ENCODE measurements around the gene ST6GAL1. TPM values are rescaled to one million over a fixed set of nuclear protein-coding genes. Genes with fewer than 3 reads are reported as not detected.

ST6GAL1 gene
- polyA plus RNA-seq, 1 of the 3 experiments (the other 2 are of a cell fraction), result 3.9 TPM

- H3K27ac ChIP-seq (ENCODE audit: low read depth in 2 of 2, low read length in 1 of 2), result no peak overlapping the region
- ChIA-PET POLR2A (no interaction called here), CTCF (interaction anchor here (0.7 to 1.6 kb wide), 7 partner anchors 12 to 196 kb away, joined by 3 to 4 read pairs (median 3); no protein-coding TSS in a partner anchor)
- no peak overlapping the region for H3K4me3 ChIP-seq (ENCODE audit: low read depth in 2 of 2, low read length in 1 of 2)
- H3K9ac ChIP-seq, result no peak overlapping the region
- peaks cover 0 to 13% of the 10 kb centered on the region in 2 experiments; a peak in 1 of 4 replicates for H3K4me1 ChIP-seq (ENCODE audit: control insufficient read depth in 1 of 2, insufficient read depth in 2 of 2, low read depth in 1 of 2, low read length in 1 of 2)
- TF ChIP-seq RAD21 (IDR thresholded peaks at IDR 0.05; ENCODE audit: low read length) (peak; percentile 24; the same call in 1 of the 2 replicates), CHD2 (IDR thresholded peaks at IDR 0.05; ENCODE audit: low read length, partially characterized antibody) (no peak), CTCF (IDR thresholded peaks at IDR 0.05) (peak; percentile 43), JUND (IDR thresholded peaks at IDR 0.05) (no peak)
- no peaks in the 10 kb centered on the region for H3K27me3 ChIP-seq (ENCODE audit: insufficient read depth)
- no peak overlapping the region for H2AFZ ChIP-seq (ENCODE audit: low read depth)
- no peaks in the 10 kb centered on the region for H3K9me3 ChIP-seq
- H3K36me3 ChIP-seq (replicated peaks in 1 of 2; ENCODE audit: control insufficient read depth in 1 of 2, insufficient read depth in 2 of 2, low read length in 1 of 2), result no peaks in the 10 kb centered on the region
- WGBS (ENCODE audit: low lambda C conversion rate), result 79% methylated on average over 4 of the region's 4 CpGs
- no peak overlapping the region for H3K4me2 ChIP-seq
- DNase-seq, result peak; percentile 16
- H3K79me2 ChIP-seq (ENCODE audit: insufficient read depth), result no peaks in the 10 kb centered on the region
- H4K20me1 ChIP-seq (ENCODE audit: insufficient read depth), result no peaks in the 10 kb centered on the region
- H3K9me2 ChIP-seq, result no peaks in the 10 kb centered on the region
- H3F3A ChIP-seq (replicated peaks; ENCODE audit: insufficient read depth), result no peaks in the 10 kb centered on the region
These were observed 114.7 kb downstream of the ST6GAL1 start for GRCh38 chr3:187044867-187045552.

GRCh38 chr3:187046033-187046432 is 115.7 kb downstream of the ST6GAL1 start:
- TF ChIP-seq TCF12 (IDR thresholded peaks at IDR 0.05) (no peak), NRF1 (IDR thresholded peaks at IDR 0.05; ENCODE audit: low read depth, low read length) (no peak), TAF1 (IDR thresholded peaks at IDR 0.05; ENCODE audit: borderline replicate concordance, low read depth, low read length) (no peak), PBX3 (IDR thresholded peaks at IDR 0.05) (no peak), CTCF (IDR thresholded peaks at IDR 0.05) (no peak), RAD21 (IDR thresholded peaks at IDR 0.05; ENCODE audit: low read length) (no peak), SMC3 (IDR thresholded peaks at IDR 0.05; ENCODE audit: low read depth, low read length) (no peak), TEAD4 (IDR thresholded peaks at IDR 0.05; ENCODE audit: borderline replicate concordance, insufficient read depth) (no peak), CHD2 (IDR thresholded peaks at IDR 0.05; ENCODE audit: low read length, partially characterized antibody) (no peak), RCOR1 (IDR thresholded peaks at IDR 0.05; ENCODE audit: low read length) (no peak)
- no peaks in the 10 kb centered on the region for H3K79me2 ChIP-seq (ENCODE audit: insufficient read depth)
- no peak overlapping the region for H3K4me2 ChIP-seq
- POLR2A ChIA-PET, result no interaction called here
- no peak overlapping the region for H3K4me3 ChIP-seq (ENCODE audit: low read depth in 2 of 2, low read length in 1 of 2)
- H3K27me3 ChIP-seq (ENCODE audit: insufficient read depth), result no peaks in the 10 kb centered on the region
- no peaks in the 10 kb centered on the region for H3F3A ChIP-seq (replicated peaks; ENCODE audit: insufficient read depth)
- no peak overlapping the region for H3K27ac ChIP-seq (ENCODE audit: low read depth in 2 of 2, low read length in 1 of 2)
- CTCF ChIA-PET, result interaction anchor here (0.6 to 1.6 kb wide), 4 partner anchors 14 to 140 kb away, joined by 3 to 4 read pairs (median 3); no protein-coding TSS in a partner anchor
- H3K36me3 ChIP-seq (replicated peaks in 1 of 2; ENCODE audit: control insufficient read depth in 1 of 2, insufficient read depth in 2 of 2, low read length in 1 of 2), result no peaks in the 10 kb centered on the region
- no peaks in the 10 kb centered on the region for H4K20me1 ChIP-seq (ENCODE audit: insufficient read depth)
- H3K9me2 ChIP-seq, result no peaks in the 10 kb centered on the region
- DNase-seq, result no peak
- peaks cover 0 to 13% of the 10 kb centered on the region in 2 experiments; a peak in 1 of 4 replicates for H3K4me1 ChIP-seq (ENCODE audit: control insufficient read depth in 1 of 2, insufficient read depth in 2 of 2, low read depth in 1 of 2, low read length in 1 of 2)
- H2AFZ ChIP-seq (ENCODE audit: low read depth), result no peak overlapping the region
- WGBS (ENCODE audit: low lambda C conversion rate), result 68% methylated on average over 2 of the region's 2 CpGs
- no peak overlapping the region for H3K9ac ChIP-seq
- H3K9me3 ChIP-seq, result no peaks in the 10 kb centered on the region

Data from SK-N-SH (cell line).